Heart left ventricle (tissue), 16 donors: ENCODE measurements around the gene TIGD2. TPM values are rescaled to one million over a fixed set of nuclear protein-coding genes. Genes with fewer than 3 reads are reported as not detected.

ENCODE experiments used
- ATAC-seq, 4 donors: fragments of 200-7000 bp; cut with Tn5 transposase; one replicate each; pipeline ENCODE4 v1.9.1; 2020 to 2022; ENCODE audit warnings: moderate library complexity in 4 of 4, mild to moderate bottlenecking in 3 of 4, moderate number of reproducible peaks in 1 of 4
- DNase-seq, 5 donors: peaks; one replicate each; pipeline ENCODE4 v3.0.0-alpha.2; 2020
- H3K27ac ChIP-seq, 12 donors: fragments of 200-600 bp; sonication (generic) in 4 of 12; one replicate each; pipeline versions ENCODE4 v1.5.0 to v1.8.0; 2016 to 2022; ENCODE audit warnings: mild to moderate bottlenecking in 2 of 12
- H3K27me3 ChIP-seq, 9 donors: fragments of 200-600 bp; sonication (generic) in 2 of 9; one replicate each; pipeline versions ENCODE4 v1.5.1 to v1.8.0; 2016 to 2022; ENCODE audit warnings: mild to moderate bottlenecking in 3 of 9
- H3K36me3 ChIP-seq, 9 donors: fragments of 200-600 bp; sonication (generic) in 2 of 9; one replicate each; pipeline versions ENCODE4 v1.5.0 to v1.8.0; 2018 to 2022; ENCODE audit warnings: mild to moderate bottlenecking in 2 of 9
- H3K4me1 ChIP-seq, 12 donors: fragments of 200-600 bp; sonication (generic) in 4 of 12; one replicate each; pipeline versions ENCODE4 v1.5.0 to v1.8.0; 2016 to 2022; ENCODE audit warnings: mild to moderate bottlenecking in 3 of 12
- H3K4me3 ChIP-seq, 12 donors: fragments of 200-600 bp; sonication (generic) in 4 of 12; one replicate each; pipeline versions ENCODE4 v1.5.0 to v1.8.0; 2017 to 2022; ENCODE audit warnings: mild to moderate bottlenecking in 9 of 12, moderate library complexity in 4 of 12
- H3K9me3 ChIP-seq, 12 donors: fragments of 200-600 bp; sonication (generic) in 4 of 12; one replicate each; pipeline versions ENCODE4 v1.5.0 to v1.8.0; 2016 to 2022; ENCODE audit warnings: mild to moderate bottlenecking in 1 of 12
- CTCF ChIP-seq, 12 donors: fragments of 200-600 bp; sonication (generic) in 4 of 12; IDR thresholded peaks; one replicate each; pipeline versions ENCODE4 v1.5.0 to v1.8.0; 2018 to 2022; ENCODE audit warnings: antibody characterized with exemption in 12 of 12, mild to moderate bottlenecking in 5 of 12
- POLR2A ChIP-seq, 2 donors: fragments of 450-650 bp; IDR thresholded peaks; one replicate each; pipeline ENCODE4 v1.6.1; 2017; ENCODE audit warnings: antibody characterized with exemption in 2 of 2, mild to moderate bottlenecking in 2 of 2, moderate library complexity in 2 of 2
- WGBS, 4 donors: extraction: QIAGEN DNeasy Blood & Tissue Kit in 2 of 4; methylation state at CpG; one replicate each; pipeline versions ENCODE4 v1.1.5 to v1.1.7; 2013 to 2018; 5-methylcytosine and 5-hydroxymethylcytosine counted together
- intact Hi-C, 10 donors: fragments of 100-400 bp; cut with DNase I; formaldehyde crosslinking; loops; one replicate each; pipeline versions ENCODE4 v1.11.1 to v1.14.2; 2022
- polyA plus RNA-seq, 2 donors: library from polyadenylated mRNA; stranded (reverse); fragments of 200-250 nt; gene quantifications; one replicate each; pipeline ENCODE4 v1.2.3, GENCODE V29; 2013
- total RNA-seq, 9 donors: library from RNA; depleted of rRNA in 2 of 9; stranded (reverse); fragments of >200 nt in 2 of 9; fragmentation: NEBNext Ultra II Directional in 3 of 9; extraction: Animal tissue kit (Norgen Biotek cat#: 25700) in 3 of 9; gene quantifications; one replicate each; pipeline versions ENCODE4 v1.1.0 to v1.2.4, GENCODE V29; 2016 to 2023
- donor health status: ischemic (EF 13 %, LVEDD 7.1; RV severe dilation, severe dysfunction).
- donor health status: healthy with polysubstance abuse.
- donor health status: DM: no; HTN: yes; CAD: no.
- donor health status: DM: no; HTN: no; CAD: no.
- donor health status: ischemic (EF 25% LVEDD 6.9; RV normal size, moderate dysfunction).
- donor health status: ischemic (EF 25% LVEDD 5.7; RV mildly dilated, moderate dysfunction).
- donor health status: healthy.
- donor health status: DM: yes; HTN: yes; CAD: no.
- donor health status: ischemic (EF 35%, LVEDD 5.7; RV mildly dilated, moderate dysfunction).
- donor health status: nonischemic (EF 11% LVEDD 7.7; RV severe dilation, severe dysfunction).
- donor health status: DM: yes; HTN: yes; CAD: no.
- donor health status: PGD.
- donor health status: ischemic (EF 29% LVEDD 5.4; RV normal size, mild dysfunction).
- donor health status: nonischemic (EF 23%, LVEDD 6.1; RV moderate dilation, normal function).

The TIGD2 gene
- total and polyA plus RNA-seq, 11 donors: 1.1 to 3.9 (median 2.1) TPM

- Histone ChIP-seq H3K27me3 (no peaks in the 10 kb centered on the region), H3K4me1 (no peaks in the 10 kb centered on the region), H3K9me3 (peaks cover 0 to 2% (median 0%) of the 10 kb centered on the region in 12 donors), H3K36me3 (no peaks in the 10 kb centered on the region), H3K27ac (no peak overlapping the region), H3K4me3 (no peak overlapping the region)
- 87 to 92% (median 91%) methylated on average over 11 of the region's 11 CpGs for WGBS, 4 donors
- no peak for DNase-seq
- ATAC-seq: no peak
- TF ChIP-seq CTCF (IDR thresholded peaks at IDR 0.05): no peak
- no peak for TF ChIP-seq POLR2A (IDR thresholded peaks at IDR 0.05)
- intact Hi-C loops: no loop called here
Measured at GRCh38 chr4:89101256-89102161, 9.8 kb upstream of the TIGD2 start.

- whole genome bisulfite sequencing, 4 donors: 76 to 86% (median 84%) methylated on average over 6 of the region's 6 CpGs
Measured at GRCh38 chr4:89105726-89106125, 5.6 kb upstream of the TIGD2 start.

GRCh38 chr4:89108091-89108490 is 3.2 kb upstream of the TIGD2 start:
- H3K9me3 ChIP-seq: peaks cover 0 to 7% (median 0%) of the 10 kb centered on the region in 12 donors
- H3K27me3 ChIP-seq: peaks cover 0 to 13% (median 0%) of the 10 kb centered on the region in 9 donors
- no peak overlapping the region for H3K27ac ChIP-seq
- ATAC-seq (no peak), DNase-seq (no peak)
- no peak overlapping the region for H3K4me3 ChIP-seq
- intact Hi-C loops: no loop called here
- WGBS, 4 donors: 77 to 91% (median 85%) methylated on average over 4 of the region's 4 CpGs
- peaks cover 0 to 27% (median 11%) of the 10 kb centered on the region in 12 donors for H3K4me1 ChIP-seq
- TF ChIP-seq POLR2A (IDR thresholded peaks at IDR 0.05): no peak
- TF ChIP-seq CTCF (IDR thresholded peaks at IDR 0.05): no peak
- no peaks in the 10 kb centered on the region for H3K36me3 ChIP-seq

More at GRCh38 chr4:89105726-89106125, 5.6 kb upstream of the TIGD2 start:
- Histone ChIP-seq H3K4me3 (no peak overlapping the region), H3K4me1 (peaks cover 0 to 13% (median 6%) of the 10 kb centered on the region in 12 donors), H3K27me3 (peaks cover 0 to 11% (median 0%) of the 10 kb centered on the region in 9 donors), H3K9me3 (no peaks in the 10 kb centered on the region), H3K36me3 (no peaks in the 10 kb centered on the region), H3K27ac (no peak overlapping the region)
- intact Hi-C loops: loop anchor here in 1 of 10 donors (1.0 kb wide), 1 partner anchor 28 kb away; no protein-coding TSS in a partner anchor
- ATAC-seq (no peak), DNase-seq (no peak)
- no peak for TF ChIP-seq POLR2A (IDR thresholded peaks at IDR 0.05)
- no peak for TF ChIP-seq CTCF (IDR thresholded peaks at IDR 0.05)

- H3K27ac ChIP-seq: no peak overlapping the region
- H3K4me3 ChIP-seq: peak overlapping the region in 10 of 12 donors; percentile 60 to 91 (median 80)
- peaks cover 0 to 13% (median 0%) of the 10 kb centered on the region in 9 donors for H3K27me3 ChIP-seq
- peaks cover 0 to 27% (median 11%) of the 10 kb centered on the region in 12 donors for H3K4me1 ChIP-seq
- H3K9me3 ChIP-seq: peaks cover 0 to 16% (median 0%) of the 10 kb centered on the region in 12 donors
- WGBS, 4 donors: 32 to 43% (median 39%) methylated on average over 10 of the region's 10 CpGs
- peak in 1 of 5 donors; percentile 26 for DNase-seq
- no peak for TF ChIP-seq CTCF (IDR thresholded peaks at IDR 0.05)
- TF ChIP-seq POLR2A (IDR thresholded peaks at IDR 0.05): no peak
- no peaks in the 10 kb centered on the region for H3K36me3 ChIP-seq
- ATAC-seq: no peak
- intact Hi-C loops: loop anchor here in 4 of 10 donors (2.0 to 10.0 kb wide), 6 partner anchors 53 to 515 kb away; partner anchors contain the start of genes FAM13A (in 1 of the 4) and HERC3 (in 1 of the 4)
Measured at GRCh38 chr4:89109841-89110540, 1.3 kb upstream of the TIGD2 start.
